Astrocyte (in vitro differentiated cells and primary cell): ENCODE data around the gene PLAAT4.

Source experiments
- CTCF ChIP-seq: IDR thresholded peaks from 2 replicates; pipeline ENCODE4 v1.5.1; 2011; ENCODE audit warnings: low read depth, mild to moderate bottlenecking, inconsistent platforms, low read length, moderate library complexity; ENCODE audit not compliant: insufficient read depth
- EZH2 ChIP-seq: IDR thresholded peaks from 2 replicates; pipeline ENCODE4 v1.6.1; 2012; ENCODE audit warnings: mild to moderate bottlenecking, low read length, inconsistent platforms; ENCODE audit not compliant: insufficient read depth

DNA sequence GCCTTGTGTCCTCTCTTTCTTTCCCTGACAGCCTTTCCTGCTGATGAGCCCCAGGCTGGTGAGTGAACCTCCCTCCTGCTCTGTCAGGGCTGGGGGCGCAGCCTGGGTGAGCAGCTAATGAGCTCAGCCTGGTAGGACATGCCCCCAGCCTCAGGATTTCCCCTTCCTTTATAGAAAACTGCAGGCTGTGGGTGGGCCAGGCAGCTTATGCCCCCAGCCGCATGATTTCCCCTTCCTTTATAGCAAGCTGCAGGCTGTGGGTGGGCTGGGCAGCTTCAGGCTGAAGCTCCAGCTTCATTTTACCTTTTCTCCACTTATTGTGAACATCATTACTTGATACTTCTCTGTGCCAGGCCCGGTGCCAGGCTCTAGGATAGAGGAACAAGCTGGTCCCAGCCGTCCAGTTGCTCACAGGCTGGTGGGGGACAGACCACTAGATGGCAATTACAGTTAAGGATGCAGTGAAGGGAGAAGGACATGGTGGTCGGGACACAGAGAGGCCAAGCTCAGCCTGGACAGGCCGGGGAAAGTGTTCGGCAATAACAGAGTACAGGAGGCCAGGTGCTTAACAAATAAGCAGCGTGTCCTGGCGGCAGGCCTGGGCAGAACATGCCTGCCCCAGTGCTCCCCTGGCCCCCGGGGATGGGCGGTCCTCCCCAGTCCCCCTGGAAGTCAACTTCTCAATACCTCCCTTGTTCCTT lies 25.4 kb upstream of the PLAAT4 start:
- TF ChIP-seq CTCF (no peak), EZH2 (no peak)
